ENCODE data around the gene PRKN.

Gene PRKN

GRCh38 chr6:162471842-162472241, 255.7 kb downstream of the PRKN start:
- H3K27me3 ChIP-seq (ENCODE audit: insufficient read depth, poor library complexity, severe bottlenecking) = no peaks in the 10 kb centered on the region
- DNase-seq (ENCODE audit: low read depth in 1 of 2, low spot score in 1 of 2) = no peak
- no peak overlapping the region for H3K27ac ChIP-seq (replicated peaks)
- TF ChIP-seq SPI1 (IDR thresholded peaks at IDR 0.05; ENCODE audit: borderline replicate concordance, low read depth) (no peak), CTCF (IDR thresholded peaks at IDR 0.05; ENCODE audit: insufficient read depth, low read length) (no peak), REST (IDR thresholded peaks at IDR 0.05; ENCODE audit: insufficient replicate concordance, low read depth) (no peak), POLR2AphosphoS5 (IDR thresholded peaks at IDR 0.05; ENCODE audit: low read depth) (no peak), GABPA (IDR thresholded peaks at IDR 0.05; ENCODE audit: low read depth) (no peak)
- no peak overlapping the region for H3K4me3 ChIP-seq (replicated peaks; ENCODE audit: insufficient read depth, low read length)

- Histone ChIP-seq H3K4me3 (replicated peaks; ENCODE audit: insufficient read depth, low read length) (no peak overlapping the region), H3K27me3 (ENCODE audit: insufficient read depth, poor library complexity, severe bottlenecking) (no peaks in the 10 kb centered on the region), H3K27ac (replicated peaks) (no peak overlapping the region)
- TF ChIP-seq GABPA (IDR thresholded peaks at IDR 0.05; ENCODE audit: low read depth) (no peak), REST (IDR thresholded peaks at IDR 0.05; ENCODE audit: insufficient replicate concordance, low read depth) (no peak), POLR2AphosphoS5 (IDR thresholded peaks at IDR 0.05; ENCODE audit: low read depth) (no peak), SPI1 (IDR thresholded peaks at IDR 0.05; ENCODE audit: borderline replicate concordance, low read depth) (no peak), CTCF (IDR thresholded peaks at IDR 0.05; ENCODE audit: insufficient read depth, low read length) (no peak)
- no peak for DNase-seq (ENCODE audit: low read depth in 1 of 2, low spot score in 1 of 2)
These were observed 259.2 kb downstream of the PRKN start for GRCh38 chr6:162468326-162468725.

GRCh38 chr6:162467679-162468078, 259.9 kb downstream of the PRKN start:
- no peaks in the 10 kb centered on the region for H3K27me3 ChIP-seq (ENCODE audit: insufficient read depth, poor library complexity, severe bottlenecking)
- H3K27ac ChIP-seq (replicated peaks) = no peak overlapping the region
- DNase-seq (ENCODE audit: low read depth in 1 of 2, low spot score in 1 of 2) = no peak
- no peak for TF ChIP-seq CTCF (IDR thresholded peaks at IDR 0.05; ENCODE audit: insufficient read depth, low read length)
- TF ChIP-seq POLR2AphosphoS5 (IDR thresholded peaks at IDR 0.05; ENCODE audit: low read depth) = no peak
- TF ChIP-seq SPI1 (IDR thresholded peaks at IDR 0.05; ENCODE audit: borderline replicate concordance, low read depth) = no peak
- no peak for TF ChIP-seq GABPA (IDR thresholded peaks at IDR 0.05; ENCODE audit: low read depth)
- TF ChIP-seq REST (IDR thresholded peaks at IDR 0.05; ENCODE audit: insufficient replicate concordance, low read depth) = no peak
- H3K4me3 ChIP-seq (replicated peaks; ENCODE audit: insufficient read depth, low read length) = no peak overlapping the region
